Measurements from ENCODE around the gene SAMSN1.

DNA sequence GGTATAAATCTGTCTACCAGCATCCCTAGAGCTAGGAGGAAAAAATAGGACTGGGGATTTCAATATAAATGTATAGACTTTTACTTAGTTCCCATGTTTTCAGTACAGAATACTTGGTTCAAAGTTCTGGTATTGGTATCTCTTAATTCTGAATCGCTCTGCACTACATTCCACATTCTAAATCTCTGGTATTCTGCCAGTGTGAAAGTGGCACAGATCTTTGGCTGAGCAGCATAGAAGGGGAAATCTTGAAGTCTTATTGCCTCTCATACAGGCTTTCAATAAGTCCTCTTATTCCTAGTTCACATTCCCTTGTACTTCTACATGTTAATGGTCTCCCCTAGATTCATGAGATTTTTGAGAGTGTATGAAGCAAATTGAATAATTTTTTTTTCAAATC, 89.2 kb downstream of the SAMSN1 start:
- TF ChIP-seq, protein P1, sequence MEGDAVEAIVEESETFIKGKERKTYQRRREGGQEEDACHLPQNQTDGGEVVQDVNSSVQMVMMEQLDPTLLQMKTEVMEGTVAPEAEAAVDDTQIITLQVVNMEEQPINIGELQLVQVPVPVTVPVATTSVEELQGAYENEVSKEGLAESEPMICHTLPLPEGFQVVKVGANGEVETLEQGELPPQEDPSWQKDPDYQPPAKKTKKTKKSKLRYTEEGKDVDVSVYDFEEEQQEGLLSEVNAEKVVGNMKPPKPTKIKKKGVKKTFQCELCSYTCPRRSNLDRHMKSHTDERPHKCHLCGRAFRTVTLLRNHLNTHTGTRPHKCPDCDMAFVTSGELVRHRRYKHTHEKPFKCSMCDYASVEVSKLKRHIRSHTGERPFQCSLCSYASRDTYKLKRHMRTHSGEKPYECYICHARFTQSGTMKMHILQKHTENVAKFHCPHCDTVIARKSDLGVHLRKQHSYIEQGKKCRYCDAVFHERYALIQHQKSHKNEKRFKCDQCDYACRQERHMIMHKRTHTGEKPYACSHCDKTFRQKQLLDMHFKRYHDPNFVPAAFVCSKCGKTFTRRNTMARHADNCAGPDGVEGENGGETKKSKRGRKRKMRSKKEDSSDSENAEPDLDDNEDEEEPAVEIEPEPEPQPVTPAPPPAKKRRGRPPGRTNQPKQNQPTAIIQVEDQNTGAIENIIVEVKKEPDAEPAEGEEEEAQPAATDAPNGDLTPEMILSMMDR (IDR thresholded peaks at IDR 0.05): no peak
- TF ChIP-seq POLR2A (IDR thresholded peaks at IDR 0.05): no peak

Data from heart left ventricle (tissue), 13 donors.